A549 (cell line): ENCODE results near the gene TNRC6B.

Source experiments
- BHLHE40 ChIP-seq: IDR thresholded peaks from 2 replicates; pipeline ENCODE4 v1.6.1; 2012; ENCODE audit warnings: low read depth, low read length, inconsistent platforms
- CEBPB ChIP-seq, 2 experiments: fragments of >200 bp in 1 of 2; sonication (Bioruptor Twin) in 1 of 2; formaldehyde crosslinking in 1 of 2; IDR thresholded peaks; 2 replicates each; pipeline ENCODE4 v1.6.1; 2012 to 2016
- EP300 ChIP-seq, 2 experiments: fragments of >200 bp; sonication (Bioruptor Twin); formaldehyde crosslinking; IDR thresholded peaks; 2 replicates in 1 of 2; 3 replicates in 1 of 2; pipeline ENCODE4 v1.6.1; 2016 to 2017
- MAFK ChIP-seq: fragments of 450-650 bp; IDR thresholded peaks from 2 replicates; pipeline ENCODE4 v1.6.1; 2014; ENCODE audit not compliant: partially characterized antibody
- POLR2A ChIP-seq: IDR thresholded peaks from 2 replicates; pipeline ENCODE4 v1.6.1; 2012; ENCODE audit warnings: mild to moderate bottlenecking, low read length
- RAD21 ChIP-seq, 2 experiments: fragments of >200 bp in 1 of 2; sonication (Bioruptor Twin) in 1 of 2; formaldehyde crosslinking in 1 of 2; IDR thresholded peaks in 1 of 2; conservative IDR thresholded peaks in 1 of 2; 2 replicates in 1 of 2; 3 replicates in 1 of 2; pipeline ENCODE4 v1.6.1; 2012 to 2018; ENCODE audit warnings: inconsistent platforms in 1 of 2
- RNF2 ChIP-seq: fragments of 200-600 bp; sonication (generic); IDR thresholded peaks from 2 replicates; pipeline ENCODE4 v1.6.1; 2016; ENCODE audit warnings: low read depth, mild to moderate bottlenecking, antibody characterized with exemption, moderate library complexity, borderline replicate concordance
- SMC3 ChIP-seq: fragments of >200 bp; sonication (Bioruptor Twin); formaldehyde crosslinking; IDR thresholded peaks from 3 replicates; pipeline ENCODE4 v1.6.1; 2018; ENCODE audit warnings: inconsistent platforms
- ZSCAN20 ChIP-seq: fragments of 250-450 bp; sonication (Bioruptor Pico); IDR thresholded peaks from 2 replicates; pipeline ENCODE4 v1.8.0; 2022; ENCODE audit warnings: mild to moderate bottlenecking, moderate library complexity
- TF ChIP-seq, protein P1 (sequence below): IDR thresholded peaks from 2 replicates; pipeline ENCODE4 v1.6.1; 2012
- TF ChIP-seq, protein P2 (sequence below): fragments of >200 bp; sonication (Bioruptor Twin); formaldehyde crosslinking; IDR thresholded peaks from 3 replicates; pipeline ENCODE4 v1.5.1; 2016
- TF ChIP-seq, protein P3 (sequence below): fragments of 450-650 bp; IDR thresholded peaks from 2 replicates; pipeline ENCODE4 v1.6.1; 2014; ENCODE audit warnings: antibody characterized with exemption

DNA sequence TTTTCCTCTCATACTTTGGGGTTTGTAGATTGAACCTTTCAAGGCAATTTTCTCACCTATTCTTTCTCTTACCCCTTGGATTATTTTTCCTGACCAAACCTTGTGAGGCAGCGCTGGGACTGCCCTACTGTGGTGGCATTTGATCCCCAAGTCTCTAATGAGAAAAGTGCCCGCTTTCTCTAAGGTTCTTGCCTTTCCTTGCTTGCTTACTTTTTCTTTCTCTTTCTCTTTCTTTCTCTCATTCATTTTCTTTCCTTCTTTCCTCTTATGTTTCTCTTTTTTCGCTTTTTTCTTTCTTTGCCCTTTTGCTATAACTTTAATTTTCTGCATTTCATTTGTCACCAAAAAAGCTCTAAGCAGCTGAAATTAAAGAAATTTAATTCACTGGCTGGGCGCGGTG, 127.9 kb downstream of the TNRC6B start:
- TF ChIP-seq, protein P1, sequence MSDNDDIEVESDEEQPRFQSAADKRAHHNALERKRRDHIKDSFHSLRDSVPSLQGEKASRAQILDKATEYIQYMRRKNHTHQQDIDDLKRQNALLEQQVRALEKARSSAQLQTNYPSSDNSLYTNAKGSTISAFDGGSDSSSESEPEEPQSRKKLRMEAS = no peak
- TF ChIP-seq, protein P2, sequence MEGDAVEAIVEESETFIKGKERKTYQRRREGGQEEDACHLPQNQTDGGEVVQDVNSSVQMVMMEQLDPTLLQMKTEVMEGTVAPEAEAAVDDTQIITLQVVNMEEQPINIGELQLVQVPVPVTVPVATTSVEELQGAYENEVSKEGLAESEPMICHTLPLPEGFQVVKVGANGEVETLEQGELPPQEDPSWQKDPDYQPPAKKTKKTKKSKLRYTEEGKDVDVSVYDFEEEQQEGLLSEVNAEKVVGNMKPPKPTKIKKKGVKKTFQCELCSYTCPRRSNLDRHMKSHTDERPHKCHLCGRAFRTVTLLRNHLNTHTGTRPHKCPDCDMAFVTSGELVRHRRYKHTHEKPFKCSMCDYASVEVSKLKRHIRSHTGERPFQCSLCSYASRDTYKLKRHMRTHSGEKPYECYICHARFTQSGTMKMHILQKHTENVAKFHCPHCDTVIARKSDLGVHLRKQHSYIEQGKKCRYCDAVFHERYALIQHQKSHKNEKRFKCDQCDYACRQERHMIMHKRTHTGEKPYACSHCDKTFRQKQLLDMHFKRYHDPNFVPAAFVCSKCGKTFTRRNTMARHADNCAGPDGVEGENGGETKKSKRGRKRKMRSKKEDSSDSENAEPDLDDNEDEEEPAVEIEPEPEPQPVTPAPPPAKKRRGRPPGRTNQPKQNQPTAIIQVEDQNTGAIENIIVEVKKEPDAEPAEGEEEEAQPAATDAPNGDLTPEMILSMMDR = no peak
- TF ChIP-seq RAD21 (conservative IDR thresholded peaks at IDR 0.05 in 1 of 2, IDR thresholded peaks at IDR 0.05 in 1 of 2) (no peak), SMC3 (no peak), ZSCAN20 (CRISPR knock-in tag) (no peak), EP300 (IDR thresholded peaks at IDR 0.05) (no peak), MAFK (no peak), BHLHE40 (no peak), POLR2A (no peak), RNF2 (no peak), CEBPB (IDR thresholded peaks at IDR 0.05) (no peak)
- TF ChIP-seq, protein P3, sequence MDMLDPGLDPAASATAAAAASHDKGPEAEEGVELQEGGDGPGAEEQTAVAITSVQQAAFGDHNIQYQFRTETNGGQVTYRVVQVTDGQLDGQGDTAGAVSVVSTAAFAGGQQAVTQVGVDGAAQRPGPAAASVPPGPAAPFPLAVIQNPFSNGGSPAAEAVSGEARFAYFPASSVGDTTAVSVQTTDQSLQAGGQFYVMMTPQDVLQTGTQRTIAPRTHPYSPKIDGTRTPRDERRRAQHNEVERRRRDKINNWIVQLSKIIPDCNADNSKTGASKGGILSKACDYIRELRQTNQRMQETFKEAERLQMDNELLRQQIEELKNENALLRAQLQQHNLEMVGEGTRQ = no peak
